ENCODE results near the gene SEC22C.

DNA sequence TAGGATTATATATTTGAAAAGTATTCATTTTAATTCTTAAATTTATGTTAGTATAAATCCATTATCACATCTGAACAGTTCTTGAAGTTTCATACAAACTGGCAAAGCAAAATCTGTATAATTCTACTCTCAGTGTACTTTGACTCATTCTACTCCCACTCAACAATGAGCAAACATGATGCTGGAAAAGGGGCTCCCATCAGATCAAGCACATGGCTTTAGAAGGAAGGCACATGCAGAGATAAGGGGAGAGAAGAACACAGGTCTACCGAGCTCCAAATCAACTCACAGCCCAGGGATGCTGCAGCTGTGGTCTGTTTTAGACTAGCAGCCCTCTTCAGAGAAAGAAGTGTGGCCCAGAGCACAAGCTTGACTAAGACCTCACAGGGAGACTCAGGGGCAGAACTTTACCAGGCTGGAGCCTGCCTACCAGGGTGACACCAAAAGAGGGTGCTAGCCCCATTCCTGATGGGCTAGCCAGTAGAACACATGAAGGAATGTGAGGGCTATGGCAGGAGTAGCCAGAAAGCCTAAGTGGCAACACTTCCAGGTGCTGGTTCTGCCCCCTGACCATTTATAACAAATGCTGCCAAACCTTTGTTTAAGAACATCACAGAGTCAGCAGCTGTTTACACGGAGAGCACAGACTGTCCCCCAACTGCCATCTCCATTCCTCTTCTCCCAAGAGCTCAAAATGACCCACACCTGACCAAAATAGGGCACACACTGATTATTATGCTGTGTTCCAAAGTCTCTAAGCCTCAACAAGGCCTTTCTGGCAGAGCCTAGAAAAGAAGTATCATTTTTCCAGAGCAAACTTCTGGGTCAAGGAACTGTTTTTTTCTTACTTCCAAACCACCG, 19.5 kb downstream of the SEC22C start:
- TF ChIP-seq, protein P1, sequence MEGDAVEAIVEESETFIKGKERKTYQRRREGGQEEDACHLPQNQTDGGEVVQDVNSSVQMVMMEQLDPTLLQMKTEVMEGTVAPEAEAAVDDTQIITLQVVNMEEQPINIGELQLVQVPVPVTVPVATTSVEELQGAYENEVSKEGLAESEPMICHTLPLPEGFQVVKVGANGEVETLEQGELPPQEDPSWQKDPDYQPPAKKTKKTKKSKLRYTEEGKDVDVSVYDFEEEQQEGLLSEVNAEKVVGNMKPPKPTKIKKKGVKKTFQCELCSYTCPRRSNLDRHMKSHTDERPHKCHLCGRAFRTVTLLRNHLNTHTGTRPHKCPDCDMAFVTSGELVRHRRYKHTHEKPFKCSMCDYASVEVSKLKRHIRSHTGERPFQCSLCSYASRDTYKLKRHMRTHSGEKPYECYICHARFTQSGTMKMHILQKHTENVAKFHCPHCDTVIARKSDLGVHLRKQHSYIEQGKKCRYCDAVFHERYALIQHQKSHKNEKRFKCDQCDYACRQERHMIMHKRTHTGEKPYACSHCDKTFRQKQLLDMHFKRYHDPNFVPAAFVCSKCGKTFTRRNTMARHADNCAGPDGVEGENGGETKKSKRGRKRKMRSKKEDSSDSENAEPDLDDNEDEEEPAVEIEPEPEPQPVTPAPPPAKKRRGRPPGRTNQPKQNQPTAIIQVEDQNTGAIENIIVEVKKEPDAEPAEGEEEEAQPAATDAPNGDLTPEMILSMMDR (IDR thresholded peaks at IDR 0.05), result no peak
- no peak for TF ChIP-seq POLR2A (IDR thresholded peaks at IDR 0.05)

Data from prostate gland (tissue), 2 donors.